Upper lobe of left lung (tissue), 4 donors: ENCODE measurements around the gene ALG13.

ENCODE experiments used
- EP300 ChIP-seq, 4 donors: sonication (generic); formaldehyde crosslinking; IDR thresholded peaks; one replicate each; pipeline ENCODE4 v1.5.1; 2017; ENCODE audit warnings: antibody characterized with exemption in 4 of 4, control low read depth in 2 of 4
- POLR2A ChIP-seq, 4 donors: fragments of 450-650 bp; IDR thresholded peaks; one replicate each; pipeline ENCODE4 v1.5.1; 2016 to 2017; ENCODE audit warnings: antibody characterized with exemption in 4 of 4, mild to moderate bottlenecking in 2 of 4
- POLR2AphosphoS5 ChIP-seq, 2 donors: sonication (generic); formaldehyde crosslinking; IDR thresholded peaks; one replicate each; pipeline ENCODE4 v1.5.1; 2017; ENCODE audit warnings: antibody characterized with exemption in 2 of 2
- TF ChIP-seq, protein P1 (sequence below), 6 experiments: fragments of 450-650 bp in 4 of 6; fragments of 200-600 bp in 2 of 6; sonication (generic) in 2 of 6; IDR thresholded peaks; one replicate each; pipeline ENCODE4 v1.5.1; 2016 to 2019; ENCODE audit warnings: antibody characterized with exemption in 6 of 6

DNA sequence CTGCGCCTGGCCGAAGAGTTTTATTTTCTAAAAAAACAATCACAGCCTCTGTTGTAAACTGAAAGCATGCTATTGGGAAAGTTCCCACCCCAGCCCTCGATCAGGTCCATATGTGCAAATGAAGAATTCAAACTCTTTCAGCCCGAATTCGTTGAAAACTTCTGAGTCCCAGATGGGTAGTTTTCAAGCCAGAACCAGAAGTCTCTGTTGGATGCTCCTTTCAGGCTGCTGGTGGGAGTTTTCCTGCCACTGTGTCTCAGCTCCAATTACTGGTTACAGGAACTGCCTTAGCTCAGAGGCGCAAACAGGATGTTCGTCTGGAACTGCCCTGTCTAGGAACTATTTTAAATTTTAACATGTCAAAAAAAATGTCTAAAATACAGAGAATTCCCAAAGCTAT is 9.3 kb upstream of the ALG13 start:
- TF ChIP-seq POLR2A (IDR thresholded peaks at IDR 0.05), result no peak
- TF ChIP-seq, protein P1, sequence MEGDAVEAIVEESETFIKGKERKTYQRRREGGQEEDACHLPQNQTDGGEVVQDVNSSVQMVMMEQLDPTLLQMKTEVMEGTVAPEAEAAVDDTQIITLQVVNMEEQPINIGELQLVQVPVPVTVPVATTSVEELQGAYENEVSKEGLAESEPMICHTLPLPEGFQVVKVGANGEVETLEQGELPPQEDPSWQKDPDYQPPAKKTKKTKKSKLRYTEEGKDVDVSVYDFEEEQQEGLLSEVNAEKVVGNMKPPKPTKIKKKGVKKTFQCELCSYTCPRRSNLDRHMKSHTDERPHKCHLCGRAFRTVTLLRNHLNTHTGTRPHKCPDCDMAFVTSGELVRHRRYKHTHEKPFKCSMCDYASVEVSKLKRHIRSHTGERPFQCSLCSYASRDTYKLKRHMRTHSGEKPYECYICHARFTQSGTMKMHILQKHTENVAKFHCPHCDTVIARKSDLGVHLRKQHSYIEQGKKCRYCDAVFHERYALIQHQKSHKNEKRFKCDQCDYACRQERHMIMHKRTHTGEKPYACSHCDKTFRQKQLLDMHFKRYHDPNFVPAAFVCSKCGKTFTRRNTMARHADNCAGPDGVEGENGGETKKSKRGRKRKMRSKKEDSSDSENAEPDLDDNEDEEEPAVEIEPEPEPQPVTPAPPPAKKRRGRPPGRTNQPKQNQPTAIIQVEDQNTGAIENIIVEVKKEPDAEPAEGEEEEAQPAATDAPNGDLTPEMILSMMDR (IDR thresholded peaks at IDR 0.05), result no peak
- no peak for TF ChIP-seq EP300 (IDR thresholded peaks at IDR 0.05)
- TF ChIP-seq POLR2AphosphoS5 (IDR thresholded peaks at IDR 0.05), result no peak
